GM23248 (cell line): ENCODE measurements around the gene MLLT10.

Experiments used
- EZH2 ChIP-seq: fragments of 200-600 bp; sonication (generic); IDR thresholded peaks from 2 replicates; pipeline ENCODE4 v1.6.1; 2018; ENCODE audit warnings: antibody characterized with exemption, mild to moderate bottlenecking; ENCODE audit not compliant: insufficient read depth, poor library complexity, severe bottlenecking
- EZH2phosphoT487 ChIP-seq: fragments of 200-600 bp; sonication (generic); IDR thresholded peaks from 2 replicates; pipeline ENCODE4 v1.6.1; 2018; ENCODE audit warnings: antibody characterized with exemption, moderate library complexity, mild to moderate bottlenecking, low read depth; ENCODE audit not compliant: insufficient read depth

DNA sequence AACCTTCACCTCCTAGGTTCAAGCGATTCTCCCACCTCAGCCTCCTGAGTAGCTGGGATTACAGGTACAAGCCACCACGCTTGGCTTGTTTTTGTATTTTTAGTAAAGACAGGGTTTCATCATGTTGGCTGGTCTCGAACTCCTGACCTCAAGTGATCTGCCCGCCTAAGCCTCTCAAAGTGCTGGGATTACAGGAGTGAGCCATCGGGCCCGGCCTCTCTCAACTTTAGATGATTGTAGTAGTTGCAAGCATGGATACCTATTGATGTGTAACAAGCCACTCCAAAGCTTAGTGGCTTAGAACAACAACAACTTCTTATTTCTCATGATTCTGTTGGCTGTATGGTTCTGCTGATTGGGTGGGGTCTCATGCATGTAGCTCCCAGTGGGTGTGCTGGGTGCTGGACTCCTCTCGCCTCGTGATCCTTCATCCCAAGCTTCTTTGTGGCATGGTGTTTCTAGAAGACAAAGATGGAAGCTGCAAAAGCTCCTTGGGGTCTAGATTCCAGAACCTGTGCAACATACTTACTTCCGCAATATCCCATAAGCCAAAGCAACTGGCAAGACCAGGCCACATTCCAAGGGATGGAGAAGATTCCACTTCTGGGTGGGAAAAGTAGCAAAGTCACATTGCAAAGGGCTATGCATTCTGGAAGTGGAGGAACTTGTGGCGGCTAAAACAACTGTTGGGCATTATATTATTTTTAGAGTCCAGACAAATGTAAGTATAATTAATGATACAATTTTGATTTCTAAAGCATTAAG lies 46.4 kb upstream of the MLLT10 start:
- no peak for TF ChIP-seq EZH2phosphoT487
- no peak for TF ChIP-seq EZH2
